CD4-positive, alpha-beta T cell (primary cell): ENCODE results near the gene TFE3. TPM values are rescaled to one million over a fixed set of nuclear protein-coding genes. Genes with fewer than 3 reads are reported as not detected.

Experiments
- ATAC-seq: fragments of 200-7000 bp; cut with Tn5 transposase; one replicate; pipeline ENCODE4 v1.10.0; 2022; ENCODE audit warnings: mild to moderate bottlenecking; ENCODE audit not compliant: poor library complexity
- CTCF ChIA-PET: fragments of 350-600 bp; sonication (Branson Sonifier 250); formaldehyde crosslinking; loops from one replicate; lab custom pipeline; 2021; ENCODE audit warnings: antibody characterized with exemption, inconsistent platforms; lab: Charles Lee
- POLR2A ChIA-PET: fragments of 350-600 bp; sonication (Branson Sonifier 250); formaldehyde crosslinking; loops from one replicate; lab custom pipeline; 2021; ENCODE audit warnings: antibody characterized with exemption, inconsistent platforms; lab: Charles Lee
- DNase-seq, 14 experiments: peaks; one replicate each; pipeline ENCODE4 v3.0.0-alpha.2; 2013 to 2020; ENCODE audit warnings: mixed read lengths in 2 of 14
- H3K27ac ChIP-seq, 2 donors: one replicate each; pipeline versions ENCODE4 v1.5.1 to v1.7.0; 2013; ENCODE audit warnings: low read length in 2 of 2, low read depth in 1 of 2, mild to moderate bottlenecking in 1 of 2
- H3K27me3 ChIP-seq, 2 experiments: 1 replicate in 1 of 2; 2 replicates in 1 of 2; pipeline versions ENCODE4 v1.6.1 to v1.7.0; 2013; ENCODE audit warnings: low read length in 2 of 2, control low read depth in 1 of 2, mild to moderate bottlenecking in 1 of 2, moderate library complexity in 1 of 2; ENCODE audit not compliant: insufficient read depth in 2 of 2, control insufficient read depth in 1 of 2
- H3K36me3 ChIP-seq: one replicate; pipeline ENCODE4 v1.6.1; 2013; ENCODE audit warnings: low read length, control low read depth; ENCODE audit not compliant: insufficient read depth
- H3K4me1 ChIP-seq: one replicate; pipeline ENCODE4 v1.6.1; 2013; ENCODE audit warnings: low read length, control low read depth; ENCODE audit not compliant: insufficient read depth
- H3K4me3 ChIP-seq: one replicate; pipeline ENCODE4 v1.5.1; 2013; ENCODE audit warnings: mild to moderate bottlenecking, low read length, moderate library complexity
- H3K9me3 ChIP-seq, 2 experiments: 1 replicate in 1 of 2; 2 replicates in 1 of 2; pipeline versions ENCODE4 v1.6.1 to v1.7.0; 2013; ENCODE audit warnings: low read length in 2 of 2, mild to moderate bottlenecking in 2 of 2, control low read depth in 1 of 2, moderate library complexity in 1 of 2; ENCODE audit not compliant: control insufficient read depth in 1 of 2, insufficient read depth in 1 of 2
- H3K27ac Mint-ChIP-seq: one replicate; pipeline ENCODE4 v1.8.0; 2020; ENCODE audit warnings: mixed read lengths
- H3K27me3 Mint-ChIP-seq: one replicate; pipeline ENCODE4 v1.8.0; 2021; ENCODE audit warnings: mixed read lengths
- H3K36me3 Mint-ChIP-seq: one replicate; pipeline ENCODE4 v1.8.0; 2021; ENCODE audit warnings: low read depth, mixed read lengths
- H3K4me1 Mint-ChIP-seq: one replicate; pipeline ENCODE4 v1.8.0; 2021; ENCODE audit warnings: low read depth, mixed read lengths
- H3K4me3 Mint-ChIP-seq: one replicate; pipeline ENCODE4 v1.8.0; 2020; ENCODE audit warnings: mild to moderate bottlenecking, mixed read lengths
- H3K9me3 Mint-ChIP-seq: one replicate; pipeline ENCODE4 v1.8.0; 2020; ENCODE audit warnings: mixed read lengths
- intact Hi-C, 2 experiments: fragments of 100-400 bp; cut with DNase I in 1 of 2; cut with micrococcal nuclease in 1 of 2; formaldehyde crosslinking; loops; one replicate each; pipeline versions ENCODE4 v1.15.1 to v1.9.0; 2023 to 2025; cut with DNase I, micrococcal nuclease
- total RNA-seq, 174 experiments: library from RNA in 2 of 174; stranded (reverse) in 2 of 174; gene quantifications; one replicate each; pipeline ENCODE4 v1.2.3 and lab custom pipeline; 2021 to 2026
- TF ChIP-seq, protein P1 (sequence below): fragments of 200-600 bp; IDR thresholded peaks from one replicate; pipeline ENCODE4 v1.8.0; 2022; ENCODE audit warnings: antibody characterized with exemption, mild to moderate bottlenecking

The TFE3 gene
- total RNA-seq, 2 experiments from 2014 or later: 38.6 to 40.9 TPM

DNA sequence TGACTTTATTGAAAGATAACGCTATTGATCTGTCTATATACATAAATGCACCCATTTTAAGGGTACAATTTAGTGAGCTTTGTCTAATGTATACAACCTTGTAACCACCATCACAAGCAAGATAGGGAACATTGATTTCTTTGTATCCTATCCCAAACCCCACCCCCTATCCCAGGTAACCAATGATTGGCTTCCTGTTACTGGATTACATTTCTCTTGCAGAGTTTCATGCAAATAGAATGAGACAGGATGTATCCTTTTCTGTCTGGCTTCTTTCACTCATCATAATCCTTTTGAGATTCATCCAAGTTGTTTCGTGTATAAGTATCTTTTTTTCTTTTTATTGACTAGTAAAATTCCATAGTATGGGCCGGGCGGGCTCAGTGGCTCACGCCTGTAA lies 39.5 kb downstream of the TFE3 start:
- Histone ChIP-seq H3K9me3 (no peaks in the 10 kb centered on the region), H3K27me3 (no peaks in the 10 kb centered on the region), H3K4me3 (no peak overlapping the region), H3K36me3 (peaks cover 4% of the 10 kb centered on the region), H3K27ac (no peak overlapping the region), H3K4me1 (peaks cover 27% of the 10 kb centered on the region)
- peaks cover 18% of the 10 kb centered on the region for H3K36me3 Mint-ChIP-seq
- ChIA-PET POLR2A (no interaction called here), CTCF (no interaction called here)
- H3K4me3 Mint-ChIP-seq: peak overlapping the region; percentile 69
- no peaks in the 10 kb centered on the region for H3K27me3 Mint-ChIP-seq
- no peaks in the 10 kb centered on the region for H3K9me3 Mint-ChIP-seq
- H3K27ac Mint-ChIP-seq: peak overlapping the region; percentile 49
- DNase-seq (no peak), ATAC-seq (no peak)
- H3K4me1 Mint-ChIP-seq: peaks cover 22% of the 10 kb centered on the region
- intact Hi-C loops: loop anchor here (2.0 to 5.0 kb wide), 3 partner anchors 39 to 119 kb away; partner anchors contain the start of genes GPKOW (in 1 of the 2), OTUD5 (in 1 of the 2) and TFE3 (in 1 of the 2)
- TF ChIP-seq, protein P1, sequence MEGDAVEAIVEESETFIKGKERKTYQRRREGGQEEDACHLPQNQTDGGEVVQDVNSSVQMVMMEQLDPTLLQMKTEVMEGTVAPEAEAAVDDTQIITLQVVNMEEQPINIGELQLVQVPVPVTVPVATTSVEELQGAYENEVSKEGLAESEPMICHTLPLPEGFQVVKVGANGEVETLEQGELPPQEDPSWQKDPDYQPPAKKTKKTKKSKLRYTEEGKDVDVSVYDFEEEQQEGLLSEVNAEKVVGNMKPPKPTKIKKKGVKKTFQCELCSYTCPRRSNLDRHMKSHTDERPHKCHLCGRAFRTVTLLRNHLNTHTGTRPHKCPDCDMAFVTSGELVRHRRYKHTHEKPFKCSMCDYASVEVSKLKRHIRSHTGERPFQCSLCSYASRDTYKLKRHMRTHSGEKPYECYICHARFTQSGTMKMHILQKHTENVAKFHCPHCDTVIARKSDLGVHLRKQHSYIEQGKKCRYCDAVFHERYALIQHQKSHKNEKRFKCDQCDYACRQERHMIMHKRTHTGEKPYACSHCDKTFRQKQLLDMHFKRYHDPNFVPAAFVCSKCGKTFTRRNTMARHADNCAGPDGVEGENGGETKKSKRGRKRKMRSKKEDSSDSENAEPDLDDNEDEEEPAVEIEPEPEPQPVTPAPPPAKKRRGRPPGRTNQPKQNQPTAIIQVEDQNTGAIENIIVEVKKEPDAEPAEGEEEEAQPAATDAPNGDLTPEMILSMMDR: no peak

DNA sequence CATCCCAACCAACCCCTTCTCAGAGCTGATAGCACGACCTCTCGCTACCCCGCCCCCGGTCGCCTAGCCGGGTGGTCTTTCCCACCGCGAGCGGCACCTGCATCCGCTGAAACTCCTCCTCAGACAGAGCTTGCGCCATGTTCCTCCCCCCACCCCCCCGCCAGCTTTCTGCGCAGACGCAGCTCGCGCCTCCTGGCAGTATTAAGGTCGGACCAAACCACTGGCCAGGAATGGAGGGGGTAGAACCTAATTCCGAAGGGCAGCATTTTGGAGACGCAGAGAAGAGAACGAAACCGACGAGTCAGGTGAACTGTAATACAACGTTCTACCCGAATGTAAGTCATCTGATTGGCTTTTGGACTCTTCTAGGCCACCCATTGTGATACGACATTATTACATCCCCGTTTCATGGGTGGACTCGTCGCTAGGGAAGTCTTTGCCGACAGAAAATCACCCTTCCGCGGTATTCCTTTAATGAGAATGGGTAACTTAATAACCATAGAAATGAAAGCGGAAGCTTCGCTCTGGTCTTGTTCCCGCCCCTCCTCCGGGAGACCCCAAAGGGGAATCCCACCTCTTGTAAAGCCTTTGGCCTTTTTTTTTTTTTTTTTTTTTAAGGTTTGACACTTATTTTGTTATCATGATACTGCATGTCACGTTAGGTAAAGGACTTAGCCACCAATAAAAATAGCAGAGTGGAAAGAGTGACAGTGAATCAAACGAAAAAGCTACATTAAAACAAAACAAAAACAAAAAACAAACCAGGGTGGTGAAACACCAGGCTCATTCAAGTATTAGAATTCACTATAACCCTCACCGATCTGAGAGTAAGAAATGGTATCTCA lies 40.8 kb downstream of the TFE3 start, which contains the start of gene GRIPAP1:
Gene GRIPAP1 (minus strand): TSS at position 174 of the 845 bp plus-strand sequence. CDS start 35 bp downstream, at position 139.
- Mint-ChIP-seq H3K9me3 (no peaks in the 10 kb centered on the region), H3K27me3 (no peaks in the 10 kb centered on the region), H3K27ac (peak within 1 kb of the TSS; percentile 98), H3K36me3 (peaks cover 32% of the 10 kb centered on the region), H3K4me3 (peak within 1 kb of the TSS; percentile 96), H3K4me1 (peaks cover 26% of the 10 kb centered on the region)
- H3K9me3 ChIP-seq: no peaks in the 10 kb centered on the region
- H3K4me1 ChIP-seq: peaks cover 27% of the 10 kb centered on the region
- ATAC-seq (peak; percentile 77), DNase-seq (peak; percentile 61 to 93 (median 72))
- H3K27me3 ChIP-seq: no peaks in the 10 kb centered on the region
- POLR2A ChIA-PET: interaction anchor here (0.6 to 2.0 kb wide), 20 partner anchors 30 to 463 kb away, joined by 3 to 34 read pairs (median 4); partner anchors contain the start of genes KCND1, OTUD5, PQBP1 and SLC35A2
- H3K36me3 ChIP-seq: peaks cover 16% of the 10 kb centered on the region
- intact Hi-C loops: loop anchor here (2.0 to 5.0 kb wide), 3 partner anchors 40 to 120 kb away; partner anchors contain the start of genes GPKOW (in 1 of the 2), OTUD5 (in 1 of the 2) and TFE3 (in 1 of the 2)
- peak within 1 kb of the TSS; percentile 93 for H3K4me3 ChIP-seq
- peak within 1 kb of the TSS; percentile 84 to 96 for H3K27ac ChIP-seq
- CTCF ChIA-PET: interaction anchor here (0.6 to 1.0 kb wide), 2 partner anchors 44 to 148 kb away, joined by 3 to 4 read pairs; no protein-coding TSS in a partner anchor
- TF ChIP-seq, protein P1: no peak

DNA sequence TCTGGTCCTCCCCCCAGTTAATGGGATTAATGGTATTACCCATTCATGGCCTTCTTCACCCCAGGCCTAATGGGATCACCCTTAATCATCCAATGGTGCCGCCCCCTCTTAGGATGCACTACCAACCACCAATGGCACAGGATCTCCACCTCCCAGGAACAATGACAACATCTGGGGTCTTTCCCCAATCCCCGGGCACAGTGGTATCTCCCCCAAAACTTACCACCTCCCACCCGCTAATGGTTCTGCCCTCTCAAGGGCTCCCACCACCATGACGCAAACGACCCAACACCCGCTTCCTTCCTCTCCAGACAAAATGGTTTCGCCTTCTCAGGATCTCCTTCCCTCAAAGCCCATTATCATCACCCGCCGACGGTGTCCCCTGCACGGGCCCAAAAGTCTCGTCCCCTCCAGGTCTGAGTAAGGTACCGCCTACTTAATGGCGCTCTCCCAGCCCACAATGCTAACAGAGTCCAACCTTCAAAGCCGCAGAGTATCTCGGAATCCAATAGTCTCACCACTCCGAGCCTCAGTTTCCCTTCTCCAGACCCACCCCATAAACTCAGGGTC lies 41.6 kb downstream of the TFE3 start:
- Histone ChIP-seq H3K27ac (peak overlapping the region; percentile 84 to 96), H3K4me1 (peaks cover 27% of the 10 kb centered on the region), H3K27me3 (no peaks in the 10 kb centered on the region), H3K36me3 (peaks cover 21% of the 10 kb centered on the region), H3K9me3 (no peaks in the 10 kb centered on the region), H3K4me3 (peak overlapping the region; percentile 93)
- H3K9me3 Mint-ChIP-seq: no peaks in the 10 kb centered on the region
- intact Hi-C loops: loop anchor here (2.0 to 5.0 kb wide), 3 partner anchors 41 to 121 kb away; partner anchors contain the start of genes GPKOW (in 1 of the 2), OTUD5 (in 1 of the 2) and TFE3 (in 1 of the 2)
- peak overlapping the region; percentile 96 for H3K4me3 Mint-ChIP-seq
- ATAC-seq: peak; percentile 59
- TF ChIP-seq, protein P1: no peak
- ChIA-PET POLR2A (interaction anchor here (0.6 to 2.0 kb wide), 15 partner anchors 29 to 462 kb away, joined by 3 to 34 read pairs (median 5); partner anchors contain the start of genes KCND1, OTUD5, PQBP1 and SLC35A2), CTCF (no interaction called here)
- peak; percentile 4 to 86 (median 36) for DNase-seq
- peak overlapping the region; percentile 98 for H3K27ac Mint-ChIP-seq
- H3K4me1 Mint-ChIP-seq: peaks cover 26% of the 10 kb centered on the region
- H3K27me3 Mint-ChIP-seq: no peaks in the 10 kb centered on the region
- H3K36me3 Mint-ChIP-seq: peaks cover 39% of the 10 kb centered on the region
